Measurements from ENCODE around the gene SLC27A6.

The SLC27A6 gene

DNA sequence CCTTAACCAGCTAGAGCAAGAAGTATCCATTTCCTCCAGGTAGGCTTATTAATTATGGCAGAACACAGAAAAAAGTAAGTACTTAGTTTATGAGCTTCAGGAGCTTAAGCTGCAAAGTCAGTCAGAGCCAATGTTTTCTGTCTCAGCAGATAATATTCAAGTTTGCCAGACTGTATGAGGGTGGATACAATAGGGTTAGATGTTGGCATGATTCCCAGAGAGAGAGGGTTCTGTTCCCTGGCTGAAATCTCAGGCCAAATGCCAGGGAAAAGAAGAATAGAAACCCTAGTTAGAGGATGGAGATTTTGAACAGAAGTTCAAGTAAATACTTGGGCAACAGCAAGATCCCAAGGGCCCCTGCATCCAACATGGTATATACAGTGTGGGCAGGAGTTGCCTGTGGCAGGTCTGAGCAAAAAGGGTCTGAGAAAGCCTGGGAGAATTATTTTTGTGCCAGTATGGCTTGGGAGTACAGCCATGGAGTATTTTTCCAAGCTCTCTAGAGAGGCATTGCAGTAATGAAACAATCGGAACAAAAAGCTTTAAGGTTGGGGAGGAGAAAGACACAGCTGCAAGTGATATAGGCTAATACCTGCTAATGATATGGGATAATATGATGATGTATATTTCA is 98.3 kb downstream of the SLC27A6 start:
- no peak for DNase-seq (ENCODE audit: low read depth in 3 of 3)

DNA sequence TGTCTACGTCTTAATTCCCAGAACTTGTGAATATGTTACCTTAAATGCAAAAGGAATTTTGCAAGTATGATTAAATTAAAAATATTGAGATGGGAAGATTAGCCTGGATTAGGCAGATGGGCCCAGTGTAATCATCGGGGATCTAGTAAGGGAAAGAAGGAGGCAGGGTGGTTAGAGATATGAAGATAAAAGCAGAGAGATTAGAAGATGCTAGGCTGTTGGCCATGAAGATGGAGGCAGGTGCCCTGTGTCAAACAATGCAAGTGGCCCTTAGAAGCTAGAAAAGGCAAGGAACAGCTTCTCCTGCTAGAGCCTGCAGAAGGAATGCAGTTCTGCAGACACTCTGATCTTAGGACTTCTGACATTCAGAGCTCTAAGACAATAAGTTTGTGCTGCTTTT is 100.4 kb downstream of the SLC27A6 start:
- DNase-seq (ENCODE audit: low read depth in 3 of 3) = no peak

DNA sequence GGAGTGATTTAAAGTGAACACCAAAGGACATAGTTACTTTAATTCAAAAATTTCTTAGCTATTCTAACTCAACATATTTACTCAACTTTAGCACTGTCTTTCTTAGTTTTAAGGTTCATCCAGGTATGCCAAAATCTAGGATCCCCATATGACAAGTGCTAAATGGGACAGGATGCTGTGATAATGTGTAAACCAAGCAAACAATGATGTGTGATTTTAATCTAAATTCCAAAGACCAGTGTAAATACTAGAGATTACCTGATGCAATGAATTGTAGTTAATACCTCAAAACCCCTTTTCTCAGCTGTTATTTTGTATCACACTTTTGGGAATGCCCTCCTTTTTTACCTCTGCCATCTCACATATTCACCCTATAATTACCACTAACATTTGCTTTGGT is 102.5 kb downstream of the SLC27A6 start:
- DNase-seq (ENCODE audit: low read depth in 3 of 3) = no peak

DNA sequence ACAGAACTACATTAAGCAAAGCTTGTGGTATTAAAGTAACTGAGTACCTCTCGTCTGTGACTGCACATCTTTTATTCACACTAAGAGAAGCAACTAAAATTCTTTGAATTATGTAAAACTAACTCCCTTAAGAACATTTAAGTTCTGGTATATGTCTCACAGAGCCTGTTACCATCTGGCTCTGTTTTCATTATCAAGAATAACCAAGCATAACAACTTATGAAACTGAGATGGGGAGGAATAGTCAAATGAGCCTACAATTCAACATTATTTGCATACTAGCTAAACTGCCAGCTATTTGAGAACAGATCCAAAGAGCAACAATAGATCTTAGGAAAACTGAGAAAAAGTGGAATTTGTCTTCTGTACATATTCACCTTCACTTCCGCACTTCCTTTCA is 104.0 kb downstream of the SLC27A6 start:
- DNase-seq (ENCODE audit: low read depth in 3 of 3) = no peak

DNA sequence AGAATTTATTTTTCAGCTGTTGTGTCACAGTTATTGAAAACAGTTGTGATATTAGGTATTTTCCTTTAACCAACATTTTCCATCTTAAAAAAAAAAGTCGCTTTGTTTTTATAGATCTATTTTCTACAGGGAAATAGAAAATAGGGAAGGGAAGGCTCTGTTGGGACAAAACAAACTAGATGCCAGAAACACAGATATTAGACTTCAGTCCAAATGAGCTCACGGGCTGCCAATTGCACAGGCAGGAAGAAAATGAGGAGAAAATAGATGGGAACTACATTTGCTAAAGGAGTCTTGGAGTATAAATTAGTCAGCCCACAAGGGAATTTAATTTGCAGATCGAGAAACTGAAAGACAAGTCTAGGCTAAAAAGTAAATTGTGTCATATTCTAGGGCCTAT is 107.8 kb downstream of the SLC27A6 start:
- no peak for DNase-seq (ENCODE audit: low read depth in 3 of 3)

GRCh38 chr5:129074903-129075302 is 109.6 kb downstream of the SLC27A6 start:
- DNase-seq (ENCODE audit: low read depth in 3 of 3) = no peak

DNA sequence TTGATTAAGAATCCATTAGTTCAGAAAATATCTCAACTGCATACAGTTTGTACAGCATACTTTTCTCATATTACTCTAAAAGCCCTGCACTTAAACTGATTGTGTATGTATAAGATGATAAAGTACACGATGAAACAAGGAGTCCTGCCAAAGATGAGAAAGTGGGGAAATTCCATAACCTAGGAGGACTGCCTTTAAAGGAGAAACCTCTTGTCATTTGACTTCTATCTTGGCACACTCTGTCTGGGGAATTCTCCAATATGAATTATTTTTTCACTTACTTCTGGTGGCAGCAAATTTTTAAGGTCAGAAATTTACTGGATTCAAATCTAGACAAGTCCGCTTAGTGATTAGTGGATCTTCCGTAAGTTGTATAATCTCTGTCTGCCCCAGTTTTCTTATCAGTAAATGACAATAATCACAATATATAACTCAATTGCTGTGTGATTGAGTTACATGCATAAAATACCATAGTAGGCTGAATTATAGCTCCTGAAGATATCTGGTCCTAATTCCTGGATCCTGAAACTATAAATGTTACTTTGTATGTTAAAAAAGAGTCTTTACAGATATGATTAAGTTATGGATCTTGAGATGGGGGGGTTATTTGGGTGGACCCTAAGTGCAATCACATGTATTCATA is 112.3 kb downstream of the SLC27A6 start:
- no peak for DNase-seq (ENCODE audit: low read depth in 3 of 3)

DNA sequence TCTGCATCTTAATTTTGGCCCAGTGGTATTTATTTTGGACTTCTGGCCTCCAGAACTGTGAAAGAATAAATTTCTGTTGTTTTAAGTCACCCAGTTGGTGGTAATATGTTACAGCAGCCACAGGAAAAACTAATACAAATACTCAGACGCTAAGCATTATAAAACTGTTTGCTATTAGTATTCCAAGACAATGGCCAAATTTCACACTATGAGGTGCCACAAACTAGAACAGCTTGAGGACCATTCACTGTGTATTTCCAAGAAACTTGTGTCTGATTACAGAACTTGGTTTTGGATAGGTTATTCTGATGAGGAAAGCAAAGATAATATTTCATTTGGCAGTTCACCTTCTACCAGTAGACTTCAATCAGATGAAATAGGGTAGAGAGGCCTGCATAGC is 113.0 kb downstream of the SLC27A6 start:
- DNase-seq (ENCODE audit: low read depth in 3 of 3) = no peak

DNA sequence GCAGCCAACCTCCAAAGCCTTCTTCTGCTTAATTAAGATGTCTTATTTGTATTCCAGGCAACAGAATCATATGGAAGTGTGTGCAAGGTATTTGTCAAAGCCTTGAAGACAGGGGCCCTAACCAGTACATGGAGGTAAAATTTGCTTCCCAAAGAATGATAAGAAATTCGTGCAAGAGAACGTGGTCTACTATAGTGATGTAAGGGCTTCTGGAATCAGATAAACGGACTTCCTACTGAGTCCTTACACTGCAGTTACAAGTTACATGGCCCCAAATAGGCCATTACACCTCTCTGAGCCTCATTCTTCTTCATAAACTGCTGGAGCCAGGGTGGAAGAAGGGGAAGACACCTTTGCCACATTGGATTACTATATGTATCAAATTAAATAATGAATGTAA is 113.4 kb downstream of the SLC27A6 start:
- DNase-seq (ENCODE audit: low read depth in 3 of 3) = no peak

- no peak for DNase-seq (ENCODE audit: low read depth in 3 of 3)
These were observed 114.2 kb downstream of the SLC27A6 start for GRCh38 chr5:129079496-129079895.

GRCh38 chr5:129080766-129081165 is 115.5 kb downstream of the SLC27A6 start:
- no peak for DNase-seq (ENCODE audit: low read depth in 3 of 3)

GRCh38 chr5:129082225-129083136 is 117.2 kb downstream of the SLC27A6 start:
- no peak for DNase-seq (ENCODE audit: low read depth in 3 of 3)
